Prostate gland (tissue), 2 donors: ENCODE data around the gene OTOG. TPM values are rescaled to one million over a fixed set of nuclear protein-coding genes. Genes with fewer than 3 reads are reported as not detected.

Experiments used
- DNase-seq: peaks from one replicate; pipeline ENCODE4 v3.0.0-alpha.2; 2019; ENCODE audit warnings: low spot score
- H3K27ac ChIP-seq, 2 donors: fragments of 200-600 bp; sonication (generic); 2 replicates each; pipeline ENCODE4 v1.5.1; 2017 to 2019
- H3K27me3 ChIP-seq: fragments of 200-600 bp; sonication (generic); replicated peaks from 2 replicates; pipeline ENCODE4 v1.5.1; 2019; ENCODE audit not compliant: insufficient read depth
- H3K36me3 ChIP-seq, 2 donors: fragments of 200-600 bp; sonication (generic); 1 replicate in 1 of 2; 2 replicates in 1 of 2; pipeline versions ENCODE4 v1.5.1 to v1.8.1; 2017 to 2019
- H3K4me1 ChIP-seq: fragments of 200-600 bp; sonication (generic); replicated peaks from 2 replicates; pipeline ENCODE4 v1.5.1; 2019
- H3K4me3 ChIP-seq, 2 donors: fragments of 200-600 bp; sonication (generic); 2 replicates each; pipeline ENCODE4 v1.5.1; 2017 to 2019
- H3K9me3 ChIP-seq: fragments of 200-600 bp; sonication (generic); 2 replicates; pipeline ENCODE4 v1.5.1; 2017
- POLR2A ChIP-seq: fragments of 450-650 bp; IDR thresholded peaks from one replicate; pipeline ENCODE4 v1.6.1; 2016; ENCODE audit warnings: antibody characterized with exemption, mild to moderate bottlenecking
- POLR2AphosphoS5 ChIP-seq: sonication (generic); formaldehyde crosslinking; IDR thresholded peaks from one replicate; pipeline ENCODE4 v1.6.1; 2017; ENCODE audit warnings: antibody characterized with exemption
- WGBS: methylation state at CpG from one replicate; pipeline ENCODE4 v1.1.5; 2018; 5-methylcytosine and 5-hydroxymethylcytosine counted together
- intact Hi-C: fragments of 100-400 bp; cut with DNase I; formaldehyde crosslinking; loops from one replicate; pipeline ENCODE4 v1.14.2; 2022
- total RNA-seq, 2 donors: library from RNA; depleted of rRNA; stranded (reverse); fragments of >200 nt; gene quantifications; one replicate each; pipeline ENCODE4 v1.1.0, GENCODE V29; 2016
- TF ChIP-seq, protein P1 (sequence below), 4 experiments: fragments of 200-600 bp in 2 of 4; fragments of 450-650 bp in 2 of 4; sonication (generic) in 2 of 4; IDR thresholded peaks; 1 replicate in 3 of 4; 2 replicates in 1 of 4; pipeline ENCODE4 v1.5.1; 2016 to 2019; ENCODE audit warnings: antibody characterized with exemption in 4 of 4, mild to moderate bottlenecking in 2 of 4, moderate library complexity in 2 of 4

OTOG gene
- total RNA-seq, 2 donors from 2014 or later: 0.34 TPM; not detected in 1

- TF ChIP-seq, protein P1, sequence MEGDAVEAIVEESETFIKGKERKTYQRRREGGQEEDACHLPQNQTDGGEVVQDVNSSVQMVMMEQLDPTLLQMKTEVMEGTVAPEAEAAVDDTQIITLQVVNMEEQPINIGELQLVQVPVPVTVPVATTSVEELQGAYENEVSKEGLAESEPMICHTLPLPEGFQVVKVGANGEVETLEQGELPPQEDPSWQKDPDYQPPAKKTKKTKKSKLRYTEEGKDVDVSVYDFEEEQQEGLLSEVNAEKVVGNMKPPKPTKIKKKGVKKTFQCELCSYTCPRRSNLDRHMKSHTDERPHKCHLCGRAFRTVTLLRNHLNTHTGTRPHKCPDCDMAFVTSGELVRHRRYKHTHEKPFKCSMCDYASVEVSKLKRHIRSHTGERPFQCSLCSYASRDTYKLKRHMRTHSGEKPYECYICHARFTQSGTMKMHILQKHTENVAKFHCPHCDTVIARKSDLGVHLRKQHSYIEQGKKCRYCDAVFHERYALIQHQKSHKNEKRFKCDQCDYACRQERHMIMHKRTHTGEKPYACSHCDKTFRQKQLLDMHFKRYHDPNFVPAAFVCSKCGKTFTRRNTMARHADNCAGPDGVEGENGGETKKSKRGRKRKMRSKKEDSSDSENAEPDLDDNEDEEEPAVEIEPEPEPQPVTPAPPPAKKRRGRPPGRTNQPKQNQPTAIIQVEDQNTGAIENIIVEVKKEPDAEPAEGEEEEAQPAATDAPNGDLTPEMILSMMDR (IDR thresholded peaks at IDR 0.05): no peak
- TF ChIP-seq POLR2AphosphoS5: no peak
- TF ChIP-seq POLR2A: no peak
- Histone ChIP-seq H3K27ac (no peak overlapping the region), H3K36me3 (no peaks in the 10 kb centered on the region), H3K27me3 (no peaks in the 10 kb centered on the region), H3K4me3 (no peak overlapping the region), H3K4me1 (no peaks in the 10 kb centered on the region), H3K9me3 (no peaks in the 10 kb centered on the region)
- 94% methylated on average over 9 of the region's 9 CpGs for WGBS
- intact Hi-C loops: no loop called here
- no peak for DNase-seq
These were observed 27.4 kb downstream of the OTOG start for GRCh38 chr11:17574141-17575091.

DNA sequence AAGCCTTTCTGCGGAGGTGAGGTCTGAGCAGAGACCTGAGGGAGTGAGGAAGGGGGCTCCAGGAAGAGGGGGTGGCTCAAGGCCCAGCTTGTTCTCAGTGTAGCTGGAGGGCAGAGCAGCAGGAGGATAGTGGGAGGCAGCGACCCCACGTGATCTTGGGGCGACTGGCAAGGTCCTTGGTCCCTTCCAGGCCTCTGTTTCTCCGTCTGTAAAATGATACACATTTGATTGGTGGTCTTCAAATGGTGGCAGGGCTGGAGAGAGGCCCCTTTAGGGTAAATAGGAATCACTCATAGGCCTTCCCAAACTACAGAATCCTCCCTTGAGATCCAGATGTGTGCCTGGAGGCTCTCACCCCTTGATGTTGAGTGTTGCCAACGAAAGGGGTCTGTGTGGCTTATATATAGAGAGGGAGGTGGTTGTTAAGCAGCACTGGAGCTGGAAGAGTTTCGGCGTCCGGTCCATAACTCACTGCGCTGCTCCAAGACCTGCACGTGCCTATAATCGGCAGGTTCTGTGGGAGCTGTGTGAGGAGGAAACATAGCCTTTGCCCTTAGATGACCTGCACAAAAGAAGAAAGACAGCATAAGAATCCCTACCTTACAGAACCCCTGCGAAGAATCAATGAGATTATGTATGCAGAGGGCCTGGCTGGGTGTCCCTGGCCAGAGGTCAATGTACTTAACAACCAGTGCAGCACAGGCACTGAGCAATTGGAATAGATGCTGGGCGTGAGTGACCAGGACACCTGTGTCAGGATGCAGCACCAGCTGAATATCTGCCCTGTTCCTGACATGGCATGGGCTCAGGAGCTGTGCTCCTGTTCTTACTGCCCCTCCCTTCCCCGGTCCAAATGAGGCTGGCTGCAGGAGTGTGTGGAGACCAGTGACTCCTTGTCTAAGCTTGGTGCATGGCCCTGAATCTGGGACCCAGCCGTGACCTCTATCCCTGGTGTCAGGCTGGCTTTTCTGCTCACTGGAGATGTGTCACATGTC, 28.7 kb downstream of the OTOG start:
- no peak for DNase-seq
- H3K27ac ChIP-seq: no peak overlapping the region
- TF ChIP-seq POLR2A: no peak
- TF ChIP-seq, protein P1 (IDR thresholded peaks at IDR 0.05): no peak
- no peak for TF ChIP-seq POLR2AphosphoS5

DNA sequence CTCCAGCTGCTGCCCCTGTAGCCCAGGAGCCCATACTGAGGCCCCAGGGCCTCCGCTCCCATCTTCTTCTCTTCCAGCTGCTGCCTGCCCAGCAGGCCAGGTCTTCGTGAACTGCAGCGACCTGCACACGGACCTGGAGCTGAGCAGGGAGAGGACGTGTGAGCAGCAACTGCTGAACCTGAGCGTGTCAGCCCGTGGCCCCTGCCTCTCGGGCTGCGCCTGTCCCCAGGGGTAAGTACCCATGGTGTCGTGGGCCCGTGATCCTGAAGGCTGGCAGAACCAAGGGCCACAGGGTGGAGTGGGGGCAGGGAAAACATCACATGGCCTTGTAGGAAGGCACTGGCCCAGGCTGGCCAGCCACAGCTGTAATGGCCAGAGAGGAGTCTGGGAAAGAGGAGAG, 31.2 kb downstream of the OTOG start:
- no peak for DNase-seq
- H3K36me3 ChIP-seq: no peaks in the 10 kb centered on the region
- 85% methylated on average over 11 of the region's 11 CpGs for WGBS
- no peaks in the 10 kb centered on the region for H3K4me1 ChIP-seq
- intact Hi-C loops: no loop called here
- no peaks in the 10 kb centered on the region for H3K27me3 ChIP-seq
- H3K9me3 ChIP-seq: no peaks in the 10 kb centered on the region
- no peak overlapping the region for H3K4me3 ChIP-seq
- H3K27ac ChIP-seq: no peak overlapping the region
- TF ChIP-seq POLR2A: no peak
- TF ChIP-seq, protein P1 (IDR thresholded peaks at IDR 0.05): no peak
- TF ChIP-seq POLR2AphosphoS5: no peak

More for the DNA sequence above, 28.7 kb downstream of the OTOG start:
- no peaks in the 10 kb centered on the region for H3K27me3 ChIP-seq
- no peaks in the 10 kb centered on the region for H3K4me1 ChIP-seq
- H3K4me3 ChIP-seq: no peak overlapping the region
- 86% methylated on average over 16 of the region's 16 CpGs for WGBS
- intact Hi-C loops: no loop called here
- H3K9me3 ChIP-seq: no peaks in the 10 kb centered on the region
- H3K36me3 ChIP-seq: no peaks in the 10 kb centered on the region

DNA sequence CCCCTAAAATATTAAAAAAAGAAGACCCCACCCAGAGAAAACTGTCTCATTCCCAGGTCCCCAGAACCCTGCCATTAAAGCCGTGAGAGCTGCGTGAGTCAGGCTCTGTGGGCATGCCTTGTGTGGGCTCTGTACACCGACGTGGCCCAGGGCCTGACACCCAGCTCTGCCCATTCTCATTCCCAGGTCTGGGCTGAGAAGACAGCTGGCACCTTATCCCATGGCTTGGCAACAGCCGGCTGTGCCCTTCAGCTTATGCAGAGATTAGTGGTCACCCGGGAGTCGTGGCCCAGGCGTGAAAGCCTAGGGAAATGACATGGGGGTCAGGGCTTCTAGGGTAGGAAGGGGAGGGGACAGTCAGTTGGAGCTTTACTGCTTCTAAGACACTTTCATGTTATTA, 31.9 kb downstream of the OTOG start:
- Histone ChIP-seq H3K27ac (no peak overlapping the region), H3K4me1 (no peaks in the 10 kb centered on the region), H3K27me3 (no peaks in the 10 kb centered on the region), H3K36me3 (no peaks in the 10 kb centered on the region), H3K9me3 (no peaks in the 10 kb centered on the region), H3K4me3 (no peak overlapping the region)
- intact Hi-C loops: no loop called here
- TF ChIP-seq POLR2A (no peak), POLR2AphosphoS5 (no peak)
- TF ChIP-seq, protein P1 (IDR thresholded peaks at IDR 0.05): no peak
- no peak for DNase-seq
- WGBS: 84% methylated on average over 8 of the region's 8 CpGs
